ENCODE data around the gene CCL8.

CCL8 gene

DNA sequence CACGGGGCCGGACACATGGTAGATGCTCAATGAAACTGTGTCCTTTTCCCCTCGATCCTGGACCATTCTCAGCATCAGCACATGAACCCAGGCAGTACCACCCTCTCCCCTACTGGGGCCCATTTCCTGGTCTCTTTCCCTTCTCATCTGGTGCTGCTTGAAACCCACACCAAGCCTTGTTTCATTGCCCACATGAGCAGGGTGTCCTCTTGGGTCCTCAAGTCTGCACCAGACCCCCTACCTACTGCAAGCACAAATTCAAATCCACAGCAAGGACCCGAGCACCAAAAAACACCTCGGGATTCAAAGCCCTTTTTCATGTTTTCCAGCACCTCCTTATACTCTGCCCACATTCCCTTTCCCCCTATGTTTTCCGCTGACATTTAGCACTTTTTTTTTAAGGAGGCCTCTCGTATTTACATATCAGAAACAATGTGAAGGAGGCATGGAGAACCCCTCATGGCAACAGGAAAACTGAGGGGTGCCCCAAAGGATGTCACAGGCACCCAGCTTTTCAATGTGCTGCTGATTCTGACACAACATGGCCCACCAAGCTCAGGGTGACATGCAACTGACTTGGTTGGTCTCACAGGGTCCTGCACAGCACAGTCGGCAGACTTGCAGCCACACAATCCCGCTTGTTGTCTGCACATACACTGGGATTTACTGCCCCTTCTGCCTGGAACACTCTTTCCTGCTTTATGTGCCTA is 48.4 kb downstream of the CCL8 start:
- DNase-seq (ENCODE audit: low spot score): no peak

DNA sequence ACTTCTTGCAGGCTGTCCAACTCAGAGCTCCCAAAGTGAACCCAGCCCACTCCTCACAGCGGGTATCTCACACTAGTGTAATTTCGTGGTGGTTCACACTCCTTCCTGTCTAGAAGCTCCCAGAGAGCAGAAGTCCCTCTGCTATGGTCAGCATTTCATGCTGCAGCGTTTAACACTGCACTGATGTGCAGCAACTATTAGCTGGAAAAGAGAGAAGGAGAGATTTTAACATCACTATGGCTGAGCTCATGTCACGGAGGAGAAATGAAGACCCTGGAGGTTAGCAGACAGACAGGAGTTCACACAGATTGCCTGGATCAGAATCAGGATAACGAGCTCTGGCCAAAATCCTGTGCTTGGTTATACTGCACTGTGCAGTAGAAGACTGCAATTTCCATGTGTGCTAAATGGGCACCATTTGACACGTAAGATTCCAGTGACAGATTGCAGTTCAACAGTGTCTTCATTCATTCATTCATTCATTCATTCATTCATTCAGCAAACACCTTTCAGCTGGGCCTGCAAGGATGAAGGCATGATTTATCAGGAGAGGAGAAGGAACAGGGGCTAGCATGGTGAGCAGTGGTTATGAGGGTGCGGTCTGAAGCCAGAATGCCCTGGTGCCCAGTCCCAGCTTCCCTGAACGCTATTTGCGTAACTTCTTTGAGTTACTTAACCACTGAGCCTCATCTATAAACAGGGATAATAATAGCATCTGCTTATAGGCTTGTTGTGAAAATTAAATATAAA is 49.1 kb downstream of the CCL8 start:
- no peak for DNase-seq (ENCODE audit: low spot score)

DNA sequence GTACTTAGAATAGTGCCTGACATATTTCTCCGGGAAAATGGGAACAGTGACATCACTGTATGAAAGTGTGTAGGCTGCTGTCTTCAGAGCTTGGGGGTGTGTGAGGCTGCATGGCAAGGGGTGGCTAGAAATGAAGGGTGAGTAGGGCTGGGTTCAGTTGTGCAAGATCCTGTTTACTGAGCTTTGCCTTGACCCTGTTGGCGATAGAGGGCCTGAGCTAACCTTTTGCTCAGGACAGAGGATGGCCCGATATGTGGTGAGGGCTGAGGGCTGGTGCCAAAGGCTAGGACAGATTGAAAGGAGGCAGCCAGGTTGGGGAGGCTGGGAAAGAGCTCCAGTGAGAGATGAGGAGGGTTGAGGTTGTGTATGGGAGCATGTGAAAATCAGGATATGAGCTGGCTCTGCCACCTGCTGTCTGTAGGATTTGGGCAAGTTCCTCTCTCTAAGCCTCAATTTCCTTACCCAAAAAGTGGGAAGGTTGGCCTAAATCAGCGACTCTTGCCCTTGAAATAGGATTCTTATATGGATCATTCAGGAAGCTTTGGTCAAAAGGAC is 49.8 kb downstream of the CCL8 start:
- no peak for DNase-seq (ENCODE audit: low spot score)

GRCh38 chr17:34369571-34369970 is 50.3 kb downstream of the CCL8 start:
- no peak for DNase-seq (ENCODE audit: low spot score)

GRCh38 chr17:34370376-34370996 is 51.3 kb downstream of the CCL8 start:
- DNase-seq (ENCODE audit: low spot score): no peak

DNA sequence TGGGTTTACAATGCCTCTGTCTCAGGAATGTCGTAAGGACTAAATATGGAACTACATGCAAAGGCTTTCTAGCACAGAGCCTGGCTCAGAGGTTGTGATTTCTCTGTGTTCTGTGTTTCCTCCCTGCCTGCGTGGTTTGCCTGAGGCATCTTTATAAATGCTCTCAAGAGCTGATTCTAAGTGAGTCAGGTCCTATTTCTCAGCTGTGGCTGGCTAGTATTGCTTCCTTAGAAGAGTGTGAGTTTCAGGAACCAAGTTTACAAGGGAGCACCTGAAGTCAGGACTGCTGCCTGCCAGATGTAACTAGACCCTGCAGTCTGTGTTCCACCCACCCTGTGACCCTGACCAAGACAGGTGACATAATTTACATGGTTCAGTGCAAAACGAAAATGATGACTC is 51.8 kb downstream of the CCL8 start:
- no peak for DNase-seq (ENCODE audit: low spot score)

Measured in pons (tissue), 1 donor.